ENCODE data around the gene BLCAP. TPM values are rescaled to one million over a fixed set of nuclear protein-coding genes. Genes with fewer than 3 reads are reported as not detected.
A peak's percentile ranks its signal among the peaks of the same experiment; 100 is the strongest.

Gene BLCAP
- total RNA-seq, 1 donor = 39.1 TPM

DNA sequence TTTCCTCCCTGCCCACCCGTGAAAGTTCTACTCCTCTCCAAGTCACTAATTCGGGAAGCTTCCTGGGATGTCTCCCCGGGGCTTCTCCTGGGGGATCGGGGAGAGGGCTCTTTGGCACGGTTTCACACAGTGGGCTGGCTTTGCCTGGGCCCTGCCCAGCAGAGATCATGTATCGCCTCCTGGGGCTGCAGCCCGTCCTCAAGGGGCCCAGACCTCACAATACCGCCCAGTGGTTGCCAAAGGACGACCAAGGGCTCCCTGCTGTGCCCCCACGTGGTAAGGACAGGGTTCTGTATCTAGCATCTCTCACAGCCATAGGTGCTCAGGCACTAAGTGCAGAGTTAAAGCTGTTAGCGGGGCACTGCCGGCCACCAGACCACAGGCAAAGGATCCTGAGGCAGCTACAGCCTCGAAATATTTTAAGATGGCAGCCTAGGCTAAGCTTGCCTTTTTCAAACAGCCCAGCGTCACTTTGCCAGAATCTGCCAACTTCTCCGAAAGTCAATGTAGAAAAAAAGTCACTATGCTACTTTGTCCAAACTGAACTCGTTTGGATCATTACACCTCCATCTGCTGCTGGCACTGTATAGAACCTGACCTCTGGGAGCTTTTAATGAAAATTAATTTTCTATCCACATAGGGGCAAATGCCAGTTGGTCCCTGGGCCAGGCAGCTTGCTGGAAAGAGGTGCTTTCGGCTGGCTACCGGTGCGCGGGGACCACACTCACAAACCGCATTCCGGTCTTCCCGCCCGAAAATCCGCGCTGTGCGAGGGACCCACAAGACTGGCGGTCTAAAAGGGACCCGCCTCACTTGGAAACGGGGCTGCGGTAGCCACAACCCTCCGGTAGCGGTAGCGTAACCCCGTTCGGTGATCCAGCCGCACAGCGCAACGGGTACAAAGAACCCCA lies 7.9 kb downstream of the BLCAP start:
- Histone ChIP-seq H3K27me3 (ENCODE audit: insufficient read depth, low read length) (no peaks in the 10 kb centered on the region), H2AFZ (ENCODE audit: low read length) (no peak overlapping the region), H3K36me3 (ENCODE audit: insufficient read depth, low read length) (peaks cover 21% of the 10 kb centered on the region), H4K20me1 (ENCODE audit: insufficient read depth, low read length) (peaks cover 86% of the 10 kb centered on the region), H3K4me1 (ENCODE audit: insufficient read depth, low read length) (peaks cover 6% of the 10 kb centered on the region), H3K79me2 (ENCODE audit: insufficient read depth, low read length) (peaks cover 97% of the 10 kb centered on the region), H3K4me3 (ENCODE audit: insufficient read depth, low read length) (no peak overlapping the region), H3K27ac (ENCODE audit: low read depth, low read length) (no peak overlapping the region), H3K9me3 (ENCODE audit: low read depth, low read length) (no peaks in the 10 kb centered on the region), H3K4me2 (ENCODE audit: insufficient read depth, low read length) (no peak overlapping the region)
- TF ChIP-seq, protein P1, sequence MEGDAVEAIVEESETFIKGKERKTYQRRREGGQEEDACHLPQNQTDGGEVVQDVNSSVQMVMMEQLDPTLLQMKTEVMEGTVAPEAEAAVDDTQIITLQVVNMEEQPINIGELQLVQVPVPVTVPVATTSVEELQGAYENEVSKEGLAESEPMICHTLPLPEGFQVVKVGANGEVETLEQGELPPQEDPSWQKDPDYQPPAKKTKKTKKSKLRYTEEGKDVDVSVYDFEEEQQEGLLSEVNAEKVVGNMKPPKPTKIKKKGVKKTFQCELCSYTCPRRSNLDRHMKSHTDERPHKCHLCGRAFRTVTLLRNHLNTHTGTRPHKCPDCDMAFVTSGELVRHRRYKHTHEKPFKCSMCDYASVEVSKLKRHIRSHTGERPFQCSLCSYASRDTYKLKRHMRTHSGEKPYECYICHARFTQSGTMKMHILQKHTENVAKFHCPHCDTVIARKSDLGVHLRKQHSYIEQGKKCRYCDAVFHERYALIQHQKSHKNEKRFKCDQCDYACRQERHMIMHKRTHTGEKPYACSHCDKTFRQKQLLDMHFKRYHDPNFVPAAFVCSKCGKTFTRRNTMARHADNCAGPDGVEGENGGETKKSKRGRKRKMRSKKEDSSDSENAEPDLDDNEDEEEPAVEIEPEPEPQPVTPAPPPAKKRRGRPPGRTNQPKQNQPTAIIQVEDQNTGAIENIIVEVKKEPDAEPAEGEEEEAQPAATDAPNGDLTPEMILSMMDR (IDR thresholded peaks at IDR 0.05; ENCODE audit: extremely low read depth, low read depth, low read length) = peak; percentile 6
- no peak for DNase-seq (ENCODE audit: insufficient read length, low spot score, missing footprints)

DNA sequence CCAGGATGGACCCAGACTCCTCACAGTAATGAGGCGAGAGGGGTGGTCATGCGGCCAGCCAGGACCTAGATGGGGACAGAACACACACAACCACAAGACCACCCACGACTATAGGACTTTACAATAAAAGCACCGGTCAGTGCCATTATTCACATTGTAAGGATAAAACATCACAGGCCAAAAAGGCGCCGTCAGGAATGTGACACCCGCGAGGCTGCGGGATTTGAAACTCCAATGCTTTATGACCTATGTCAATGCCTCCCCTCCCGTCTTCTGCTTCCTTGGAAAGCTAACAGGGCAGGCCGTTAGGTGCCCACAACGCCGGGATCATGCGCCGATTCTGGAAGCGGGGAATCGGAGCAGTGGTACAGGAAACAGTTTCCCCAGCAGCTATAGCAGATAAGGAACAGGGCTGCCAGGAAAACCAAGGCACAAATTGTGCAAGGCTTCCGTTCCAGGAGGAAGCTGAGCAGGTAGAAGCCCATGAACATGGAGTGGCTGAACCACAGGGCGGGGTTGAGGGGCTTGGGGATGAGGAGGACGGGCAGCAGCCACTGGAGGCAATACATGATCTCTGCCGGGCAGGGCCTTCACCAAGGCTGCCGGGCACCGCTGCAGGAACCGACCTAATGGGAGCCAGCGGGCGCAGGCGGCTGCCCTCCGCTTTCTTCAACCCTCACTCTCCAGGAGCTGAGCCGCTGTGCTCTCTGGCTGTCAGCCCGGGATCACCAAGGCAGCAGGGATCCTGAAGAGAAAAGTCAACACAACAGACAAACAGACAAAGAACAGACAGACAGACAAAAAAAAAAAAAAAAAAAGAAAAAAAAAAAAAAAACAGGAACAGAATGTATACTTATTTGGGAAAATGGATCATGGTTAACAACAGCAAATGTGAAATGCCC lies 8.8 kb downstream of the BLCAP start:
- H3K27ac ChIP-seq (ENCODE audit: low read depth, low read length) = no peak overlapping the region
- DNase-seq (ENCODE audit: insufficient read length, low spot score, missing footprints) = no peak
- TF ChIP-seq, protein P1 (IDR thresholded peaks at IDR 0.05; ENCODE audit: extremely low read depth, low read depth, low read length) = no peak
- peaks cover 84% of the 10 kb centered on the region for H4K20me1 ChIP-seq (ENCODE audit: insufficient read depth, low read length)
- no peak overlapping the region for H3K4me2 ChIP-seq (ENCODE audit: insufficient read depth, low read length)
- no peak overlapping the region for H2AFZ ChIP-seq (ENCODE audit: low read length)
- H3K36me3 ChIP-seq (ENCODE audit: insufficient read depth, low read length) = peaks cover 27% of the 10 kb centered on the region
- H3K4me1 ChIP-seq (ENCODE audit: insufficient read depth, low read length) = peaks cover 5% of the 10 kb centered on the region
- H3K79me2 ChIP-seq (ENCODE audit: insufficient read depth, low read length) = peaks cover 97% of the 10 kb centered on the region
- H3K4me3 ChIP-seq (ENCODE audit: insufficient read depth, low read length) = no peak overlapping the region
- no peaks in the 10 kb centered on the region for H3K9me3 ChIP-seq (ENCODE audit: low read depth, low read length)
- no peaks in the 10 kb centered on the region for H3K27me3 ChIP-seq (ENCODE audit: insufficient read depth, low read length)

DNA sequence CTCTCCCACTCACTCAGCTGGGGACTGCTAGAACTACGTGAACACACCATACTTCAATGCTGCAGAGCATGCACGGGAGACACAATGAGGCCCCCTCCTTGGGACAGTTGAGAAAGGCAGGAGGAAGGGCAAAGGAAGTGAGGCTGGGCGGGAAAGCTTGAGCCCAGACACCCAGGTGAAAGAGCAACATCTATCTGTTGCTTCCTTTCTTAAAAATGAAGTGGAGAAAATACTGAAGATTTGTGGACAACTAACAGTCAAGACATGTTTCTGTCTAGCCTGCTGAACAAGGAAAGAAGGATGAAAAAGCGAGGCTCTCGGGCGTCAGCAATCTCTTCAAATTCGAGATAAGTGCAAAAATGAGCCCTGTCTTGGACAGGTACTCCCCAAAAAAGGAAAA lies 9.6 kb downstream of the BLCAP start:
- Histone ChIP-seq H3K36me3 (ENCODE audit: insufficient read depth, low read length) (peaks cover 27% of the 10 kb centered on the region), H2AFZ (ENCODE audit: low read length) (no peak overlapping the region), H3K4me3 (ENCODE audit: insufficient read depth, low read length) (no peak overlapping the region), H3K4me1 (ENCODE audit: insufficient read depth, low read length) (peaks cover 5% of the 10 kb centered on the region), H3K9me3 (ENCODE audit: low read depth, low read length) (no peaks in the 10 kb centered on the region), H3K4me2 (ENCODE audit: insufficient read depth, low read length) (no peak overlapping the region), H4K20me1 (ENCODE audit: insufficient read depth, low read length) (peaks cover 77% of the 10 kb centered on the region), H3K27ac (ENCODE audit: low read depth, low read length) (no peak overlapping the region), H3K79me2 (ENCODE audit: insufficient read depth, low read length) (peaks cover 97% of the 10 kb centered on the region), H3K27me3 (ENCODE audit: insufficient read depth, low read length) (no peaks in the 10 kb centered on the region)
- TF ChIP-seq, protein P1 (IDR thresholded peaks at IDR 0.05; ENCODE audit: extremely low read depth, low read depth, low read length) = no peak
- DNase-seq (ENCODE audit: insufficient read length, low spot score, missing footprints) = no peak

All from osteoblast (primary cell).